PC-9 (cell line): Measurements from ENCODE around the gene SIPA1L3. TPM values are rescaled to one million over a fixed set of nuclear protein-coding genes. Genes with fewer than 3 reads are reported as not detected.

ENCODE experiments used
- BruUV-seq: library from RNA; stranded (reverse); fragments of 400-500 nt; replicated peaks from 2 replicates; lab custom pipeline; 2021; lab: Mats Ljungman, UMichigan
- CTCF ChIA-PET: fragments of 300-600 bp; sonication (Branson Sonifier 250); formaldehyde crosslinking; loops from one replicate; lab custom pipeline; 2022; ENCODE audit warnings: antibody characterized with exemption; lab: Charles Lee
- POLR2A ChIA-PET: fragments of 300-600 bp; sonication (Branson Sonifier 250); formaldehyde crosslinking; loops from one replicate; lab custom pipeline; 2022; ENCODE audit warnings: antibody characterized with exemption; ENCODE audit not compliant: unreplicated experiment; lab: Charles Lee
- DNase-seq, 2 experiments: peaks; one replicate each; pipeline versions ENCODE4 v3.0.0 to v3.0.0-alpha.2; 2015 to 2022; ENCODE audit warnings: mixed read lengths in 1 of 2
- H2AFZ ChIP-seq: fragments of 200-600 bp; sonication (generic); 2 replicates; pipeline ENCODE4 v1.8.1; 2017; ENCODE audit warnings: antibody characterized with exemption
- H3F3A ChIP-seq: fragments of 200-600 bp; sonication (generic); 2 replicates; pipeline ENCODE4 v1.8.1; 2017; ENCODE audit warnings: antibody characterized with exemption, mild to moderate bottlenecking, low read depth; ENCODE audit not compliant: insufficient read depth
- H3K27ac ChIP-seq: fragments of 200-600 bp; sonication (generic); 2 replicates; pipeline ENCODE4 v1.6.1; 2016; ENCODE audit warnings: mixed run types
- H3K27me3 ChIP-seq: fragments of 200-600 bp; sonication (generic); 2 replicates; pipeline ENCODE4 v1.6.1; 2016; ENCODE audit warnings: low read depth, mixed run types; ENCODE audit not compliant: insufficient read depth
- H3K36me3 ChIP-seq: fragments of 200-600 bp; sonication (generic); 2 replicates; pipeline ENCODE4 v1.6.1; 2016; ENCODE audit warnings: low read depth, mixed run types
- H3K4me1 ChIP-seq: fragments of 200-600 bp; sonication (generic); replicated peaks from 2 replicates; pipeline ENCODE4 v1.6.1; 2016; ENCODE audit warnings: mixed run types; ENCODE audit not compliant: insufficient read depth
- H3K4me2 ChIP-seq: fragments of 200-600 bp; sonication (generic); 2 replicates; pipeline ENCODE4 v1.6.1; 2017; ENCODE audit warnings: mixed run types
- H3K4me3 ChIP-seq: fragments of 200-600 bp; sonication (generic); 2 replicates; pipeline ENCODE4 v1.6.1; 2016; ENCODE audit warnings: mixed run types
- H3K79me2 ChIP-seq: fragments of 200-600 bp; sonication (generic); 2 replicates; pipeline ENCODE4 v1.6.1; 2017; ENCODE audit warnings: low read depth, mixed run types
- H3K9me2 ChIP-seq: fragments of 200-600 bp; sonication (generic); 2 replicates; pipeline ENCODE4 v1.8.1; 2017; ENCODE audit warnings: mild to moderate bottlenecking; ENCODE audit not compliant: insufficient read depth
- H3K9me3 ChIP-seq: fragments of 200-600 bp; sonication (generic); 2 replicates; pipeline ENCODE4 v1.8.1; 2016; ENCODE audit warnings: low read depth; ENCODE audit not compliant: insufficient read depth
- H4K20me1 ChIP-seq: fragments of 200-600 bp; sonication (generic); 2 replicates; pipeline ENCODE4 v1.8.1; 2017; ENCODE audit not compliant: insufficient read depth
- CTCF ChIP-seq: fragments of 200-600 bp; sonication (generic); conservative IDR thresholded peaks from 2 replicates; pipeline ENCODE4 v1.6.1; 2017; ENCODE audit warnings: mixed run types, antibody characterized with exemption, mild to moderate bottlenecking, moderate library complexity
- EZH2 ChIP-seq: fragments of 200-600 bp; sonication (generic); IDR thresholded peaks from 2 replicates; pipeline ENCODE4 v1.8.0; 2017; ENCODE audit warnings: antibody characterized with exemption, low read depth
- intact Hi-C: fragments of 100-400 bp; cut with micrococcal nuclease; formaldehyde crosslinking; loops from one replicate; pipeline ENCODE4 v1.10.0; 2022; ENCODE audit not compliant: unreplicated experiment
- total RNA-seq: library from RNA; stranded (reverse); gene quantifications from 2 replicates; pipeline ENCODE4 v1.2.3, GENCODE V29; 2021

SIPA1L3 gene
- total RNA-seq, 1 experiment from 2014 or later, result 55.2 TPM

GRCh38 chr19:38216785-38217641 is 310.0 kb downstream of the SIPA1L3 start:
- no peak overlapping the region for H3K4me3 ChIP-seq
- H3K9me3 ChIP-seq, result no peaks in the 10 kb centered on the region
- POLR2A ChIA-PET, result interaction anchor here (0.5 kb wide), 1 partner anchor 143 kb away, joined by 3 read pairs; no protein-coding TSS in a partner anchor

GRCh38 chr19:38218204-38218603 is 311.2 kb downstream of the SIPA1L3 start:
- Histone ChIP-seq H3K4me3 (no peak overlapping the region), H3K4me2 (no peak overlapping the region), H3K27ac (no peak overlapping the region), H3F3A (no peaks in the 10 kb centered on the region), H4K20me1 (no peaks in the 10 kb centered on the region), H2AFZ (no peak overlapping the region), H3K36me3 (no peaks in the 10 kb centered on the region), H3K9me3 (no peaks in the 10 kb centered on the region), H3K4me1 (no peaks in the 10 kb centered on the region), H3K79me2 (no peaks in the 10 kb centered on the region), H3K9me2 (no peaks in the 10 kb centered on the region), H3K27me3 (no peaks in the 10 kb centered on the region)
- intact Hi-C loops, result no loop called here
- no peak for DNase-seq
- CTCF ChIA-PET, result no interaction called here
- POLR2A ChIA-PET, result interaction anchor here (0.6 kb wide), 1 partner anchor 185 kb away, joined by 3 read pairs; the partner anchor contains the start of gene FAM98C
- no TSS peak for BruUV-seq
- TF ChIP-seq CTCF (no peak), EZH2 (no peak)

More at GRCh38 chr19:38216785-38217641, 310.0 kb downstream of the SIPA1L3 start:
- no TSS peak for BruUV-seq
- H3K36me3 ChIP-seq, result no peaks in the 10 kb centered on the region
- H3K27ac ChIP-seq, result no peak overlapping the region
- intact Hi-C loops, result no loop called here
- no peak overlapping the region for H3K4me2 ChIP-seq
- no peak overlapping the region for H2AFZ ChIP-seq
- DNase-seq, result no peak
- no peaks in the 10 kb centered on the region for H3K4me1 ChIP-seq
- no peaks in the 10 kb centered on the region for H3F3A ChIP-seq
- H4K20me1 ChIP-seq, result no peaks in the 10 kb centered on the region
- CTCF ChIA-PET, result interaction anchor here (0.6 kb wide), 1 partner anchor 62 kb away, joined by 3 read pairs; no protein-coding TSS in a partner anchor
- no peaks in the 10 kb centered on the region for H3K27me3 ChIP-seq
- H3K9me2 ChIP-seq, result no peaks in the 10 kb centered on the region
- no peaks in the 10 kb centered on the region for H3K79me2 ChIP-seq
- no peak for TF ChIP-seq CTCF
- TF ChIP-seq EZH2, result no peak

GRCh38 chr19:38219221-38219620 is 312.2 kb downstream of the SIPA1L3 start:
- no peaks in the 10 kb centered on the region for H3K27me3 ChIP-seq
- ChIA-PET CTCF (no interaction called here), POLR2A (no interaction called here)
- no peak overlapping the region for H2AFZ ChIP-seq
- TF ChIP-seq EZH2 (no peak), CTCF (no peak)
- H3F3A ChIP-seq, result no peaks in the 10 kb centered on the region
- H3K4me2 ChIP-seq, result no peak overlapping the region
- no peaks in the 10 kb centered on the region for H3K79me2 ChIP-seq
- H4K20me1 ChIP-seq, result no peaks in the 10 kb centered on the region
- H3K27ac ChIP-seq, result no peak overlapping the region
- DNase-seq, result no peak
- H3K36me3 ChIP-seq, result no peaks in the 10 kb centered on the region
- H3K4me3 ChIP-seq, result no peak overlapping the region
- BruUV-seq, result no TSS peak
- no peaks in the 10 kb centered on the region for H3K9me3 ChIP-seq
- intact Hi-C loops, result no loop called here
- H3K9me2 ChIP-seq, result no peaks in the 10 kb centered on the region
- H3K4me1 ChIP-seq, result no peaks in the 10 kb centered on the region
